Bronchial smooth muscle cell (primary cell): ENCODE results near the gene CACFD1. TPM values are rescaled to one million over a fixed set of nuclear protein-coding genes. Genes with fewer than 3 reads are reported as not detected.

Experiments
- total RNA-seq: library from RNA; depleted of rRNA; stranded (reverse); fragments of >200 nt; gene quantifications from 2 replicates; pipeline ENCODE4 v1.2.1, GENCODE V29; 2014

The CACFD1 gene
- total RNA-seq, result 7.6 and 8.8 TPM in 2 replicates

DNA sequence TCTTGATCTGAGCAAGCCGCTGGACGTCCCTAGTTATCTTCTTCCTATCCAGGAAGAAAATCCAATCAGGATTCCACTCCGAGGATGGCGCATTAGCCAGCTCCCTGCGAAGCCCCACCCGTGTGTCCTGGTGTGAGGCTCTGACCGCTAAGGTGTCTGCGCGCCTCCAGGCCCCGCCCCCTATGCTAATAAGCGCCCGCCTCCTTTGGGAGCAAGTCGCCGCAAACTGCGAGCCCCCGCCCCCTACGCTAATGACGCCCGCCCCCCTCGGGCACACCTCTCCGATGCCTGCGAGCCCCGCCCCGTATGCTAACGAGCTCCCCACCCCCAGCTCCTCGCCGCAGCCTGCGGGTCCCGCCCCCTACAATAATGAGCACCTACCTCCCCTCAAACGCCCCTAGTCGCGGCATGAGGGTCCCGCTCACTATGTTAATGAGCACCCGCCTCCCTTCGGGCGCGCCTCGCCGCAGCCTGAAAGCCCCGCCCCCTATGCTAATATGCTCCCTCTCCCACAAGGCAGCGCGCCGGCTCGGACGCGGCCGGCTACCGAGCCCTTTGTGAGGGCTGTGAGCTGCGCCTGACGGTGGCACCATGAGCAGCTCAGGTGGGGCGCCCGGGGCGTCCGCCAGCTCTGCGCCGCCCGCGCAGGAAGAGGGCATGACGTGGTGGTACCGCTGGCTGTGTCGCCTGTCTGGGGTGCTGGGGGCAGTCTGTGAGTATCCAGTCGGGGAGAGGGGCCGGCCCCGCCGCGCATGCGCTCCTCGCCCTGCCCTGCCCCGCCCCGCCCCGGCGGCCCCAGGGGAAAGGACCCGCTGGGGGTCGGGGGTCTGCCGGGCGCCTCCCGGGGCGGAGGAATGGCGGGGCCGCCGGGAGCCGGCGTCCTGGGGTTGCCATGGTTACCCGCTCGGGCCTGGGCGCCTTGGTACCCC lies at the start of gene CACFD1:
CACFD1 (plus strand) TSS at position 503 of the 929 bp plus-strand sequence; CDS start at position 592, 89 bp downstream.

GRCh38 chr9:133417541-133418461 lies 42.0 kb upstream of the CACFD1 start, which contains the start of gene REXO4:
Gene REXO4 (minus strand): TSS chr9:133418010. CDS start chr9:133417844, 166 bp downstream.

GRCh38 chr9:133421615-133422542 lies 37.9 kb upstream of the CACFD1 start, which contains the start of gene ADAMTS13:
Gene ADAMTS13 (plus strand): TSS chr9:133422367. CDS start chr9:133422444, 77 bp downstream.

DNA sequence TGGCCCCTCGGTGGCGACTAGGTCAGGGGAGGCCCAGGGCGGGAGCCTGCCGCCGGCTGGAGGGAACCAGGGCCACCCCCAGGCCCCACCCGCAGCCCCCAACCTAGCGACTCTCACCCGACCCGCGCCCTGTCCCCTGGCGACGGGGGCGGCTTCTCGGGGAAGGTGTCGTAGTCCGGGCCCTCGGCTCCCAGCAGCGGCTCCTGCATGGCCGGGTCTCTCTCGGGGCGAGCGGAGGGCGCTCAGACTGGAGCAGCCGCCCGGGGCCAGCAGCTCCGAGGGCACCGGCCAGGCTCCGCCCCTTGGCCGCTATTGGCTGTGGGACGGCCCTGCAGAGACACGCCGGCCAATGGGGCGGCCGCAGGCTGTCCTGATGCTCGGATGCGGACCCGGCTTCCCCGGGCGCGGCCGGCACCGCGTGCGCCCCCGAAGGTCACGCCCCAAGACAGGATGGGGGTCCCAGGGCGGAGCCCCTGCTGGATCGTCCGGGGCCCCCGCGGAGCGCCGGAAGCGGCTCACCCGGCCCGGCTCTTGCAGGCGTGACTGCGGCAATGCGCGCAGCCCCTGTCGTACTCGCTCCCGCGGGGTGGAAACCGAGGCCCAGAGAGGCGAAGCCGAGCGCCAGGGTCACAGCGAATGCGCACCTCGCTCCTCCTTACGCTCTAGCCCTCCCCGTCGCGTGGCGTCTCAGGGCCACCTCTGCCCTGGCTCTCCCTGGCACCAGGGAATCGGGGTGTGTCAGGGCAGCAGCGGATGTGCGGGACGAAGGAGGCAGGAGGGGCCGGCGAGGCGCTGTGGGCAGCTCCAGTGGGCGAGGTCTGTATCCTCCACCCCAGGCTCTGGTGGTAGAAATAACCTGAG lies 19.3 kb downstream of the CACFD1 start, which contains the start of gene SLC2A6:
SLC2A6 (minus strand) TSS at position 249 of the 861 bp plus-strand sequence; CDS start at position 209, 40 bp downstream.

Other genes with a start within 250 kb of the CACFD1 start
- not detected in 2 replicates for gene ABO, start 184.8 kb upstream of the CACFD1 start, total RNA-seq
- gene SURF6, start 123.8 kb upstream of the CACFD1 start, total RNA-seq, result 7.4 and 8.1 TPM in 2 replicates
- gene MED22, start 111.8 kb upstream of the CACFD1 start, total RNA-seq, result 9.9 and 21.4 TPM in 2 replicates
- gene RPL7A, start 111.8 kb upstream of the CACFD1 start, total RNA-seq, result 2,604 and 3,068 TPM in 2 replicates
- 32.8 and 43.2 TPM in 2 replicates for gene SURF1, start 103.5 kb upstream of the CACFD1 start, total RNA-seq
- 13.9 and 14.6 TPM in 2 replicates for gene SURF2, start 103.4 kb upstream of the CACFD1 start, total RNA-seq
- gene SURF4, start 83.9 kb upstream of the CACFD1 start, total RNA-seq, result 354 and 359 TPM in 2 replicates
- gene STKLD1, start 83.6 kb upstream of the CACFD1 start, total RNA-seq, result 0.69 and 0.95 TPM in 2 replicates
- 14.7 and 20.8 TPM in 2 replicates for gene REXO4, start 42.0 kb upstream of the CACFD1 start, total RNA-seq
- 2.5 and 3.3 TPM in 2 replicates for gene ADAMTS13, start 37.6 kb upstream of the CACFD1 start, total RNA-seq
- 4.3 and 5.7 TPM in 2 replicates for gene SLC2A6, start 19.1 kb downstream of the CACFD1 start, total RNA-seq
- gene MYMK, start 65.0 kb downstream of the CACFD1 start, total RNA-seq, result not detected in 2 replicates
- gene ADAMTSL2, start 74.7 kb downstream of the CACFD1 start, total RNA-seq, result under 0.01 TPM in 1 of 2 replicates, not detected in the other
- gene FAM163B, start 149.4 kb downstream of the CACFD1 start, total RNA-seq, result not detected in 2 replicates
- not detected in 2 replicates for gene DBH, start 176.4 kb downstream of the CACFD1 start, total RNA-seq